Glomerular endothelial cell (primary cell): ENCODE data around the gene ANKRD1. TPM values are rescaled to one million over a fixed set of nuclear protein-coding genes. Genes with fewer than 3 reads are reported as not detected.

ENCODE experiments used
- DNase-seq: peaks from one replicate; pipeline ENCODE4 v3.0.0-alpha.2; 2011; ENCODE audit warnings: low read depth, low spot score; ENCODE audit errors: extremely low read depth
- total RNA-seq: library from RNA; depleted of rRNA; stranded (reverse); fragments of >200 nt; gene quantifications from 2 replicates; pipeline ENCODE4 v1.2.3, GENCODE V29; 2015

The ANKRD1 gene
- total RNA-seq, 1 donor from 2014 or later, result 436 TPM

DNA sequence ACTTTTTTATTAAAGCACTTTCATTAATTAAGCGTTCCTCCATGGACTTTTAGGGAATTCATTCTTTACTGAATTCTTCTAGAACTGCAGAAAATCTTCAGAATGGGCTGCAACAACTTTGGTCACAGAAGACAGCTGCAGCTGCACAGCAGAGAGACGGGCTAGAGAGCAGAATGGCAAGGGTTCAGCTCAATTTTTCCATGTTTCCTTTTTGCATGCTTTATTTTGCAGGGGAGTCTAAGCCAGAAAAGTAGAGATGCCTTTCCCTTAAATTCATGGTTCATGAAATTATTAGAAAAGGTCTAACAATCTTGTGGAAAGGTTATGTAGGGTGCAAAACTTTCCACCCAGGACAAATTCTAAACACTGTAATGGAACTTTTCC is 15.4 kb upstream of the ANKRD1 start:
- DNase-seq, result no peak

DNA sequence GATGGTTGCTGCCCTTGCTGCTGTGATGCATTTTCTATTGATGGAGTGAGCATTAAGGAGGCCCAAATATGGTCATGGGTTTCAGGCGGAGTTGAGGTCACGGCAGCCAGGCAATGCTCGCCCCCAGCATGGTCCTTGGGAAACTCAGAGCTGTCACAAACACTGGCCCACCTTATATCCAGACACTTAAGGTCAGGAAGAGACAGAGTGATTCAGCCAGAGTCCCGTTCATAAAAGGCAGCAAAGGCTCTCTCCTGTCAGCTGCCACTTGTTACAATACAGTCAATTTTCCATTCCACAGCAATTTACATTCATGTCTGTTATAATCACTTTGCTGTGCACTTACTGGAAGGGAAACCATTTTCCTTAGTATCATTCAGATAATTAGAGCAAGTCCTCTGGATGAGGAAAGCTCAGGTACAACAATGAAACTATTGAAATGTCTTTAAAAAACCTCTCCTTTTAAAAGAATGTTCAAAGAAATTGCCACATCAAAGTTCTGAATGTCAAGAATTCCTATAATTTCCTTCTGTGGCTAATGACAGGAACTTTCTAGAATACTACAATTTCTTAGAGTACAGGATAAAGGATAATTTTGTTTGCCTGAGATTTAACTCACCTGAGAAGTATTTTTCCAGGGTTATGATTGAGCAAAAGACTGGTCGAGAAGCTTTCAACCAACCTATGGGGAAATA is 14.8 kb upstream of the ANKRD1 start:
- no peak for DNase-seq

DNA sequence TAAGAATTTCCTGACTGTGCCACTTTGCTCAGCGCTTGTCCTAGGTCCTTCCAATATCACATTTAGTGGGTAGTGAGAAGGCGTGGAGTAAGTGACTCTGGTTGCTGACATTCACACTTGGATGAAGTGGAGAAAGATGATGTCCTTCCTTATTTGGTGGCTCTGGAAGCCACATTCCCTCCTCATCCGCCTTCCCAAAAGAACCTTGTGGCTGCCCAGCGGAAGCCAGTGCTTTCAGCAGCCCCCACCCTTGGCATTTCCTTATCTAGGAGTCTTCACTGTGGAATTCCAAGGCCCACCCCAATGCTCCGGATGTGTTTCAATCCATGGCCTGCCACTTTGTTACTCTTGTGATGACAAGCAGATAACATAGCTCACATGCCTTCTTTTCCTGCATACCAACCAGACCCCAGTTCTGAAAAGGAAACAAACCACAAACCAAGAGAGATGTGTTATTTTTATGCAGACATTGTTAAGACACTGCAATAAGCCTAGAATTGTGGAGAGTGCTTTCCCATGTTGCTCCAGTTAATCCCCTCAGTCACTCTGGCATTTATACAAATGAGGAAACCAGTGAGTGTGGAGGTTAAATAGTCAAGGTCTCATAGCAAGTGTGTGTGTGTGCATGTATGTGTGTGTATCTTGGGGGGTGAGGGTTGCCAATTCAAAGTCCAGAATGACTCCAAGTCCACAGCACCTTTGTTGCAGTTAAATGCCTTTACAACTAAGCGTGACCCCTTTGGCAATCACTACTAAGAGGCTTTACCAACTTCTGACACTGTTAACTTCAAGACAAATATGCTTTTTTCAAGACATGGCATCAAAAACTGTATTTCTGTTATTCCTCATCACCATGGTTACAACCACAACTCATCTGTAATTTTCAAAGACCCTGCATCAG is 10.3 kb upstream of the ANKRD1 start:
- peak; percentile 96 for DNase-seq

DNA sequence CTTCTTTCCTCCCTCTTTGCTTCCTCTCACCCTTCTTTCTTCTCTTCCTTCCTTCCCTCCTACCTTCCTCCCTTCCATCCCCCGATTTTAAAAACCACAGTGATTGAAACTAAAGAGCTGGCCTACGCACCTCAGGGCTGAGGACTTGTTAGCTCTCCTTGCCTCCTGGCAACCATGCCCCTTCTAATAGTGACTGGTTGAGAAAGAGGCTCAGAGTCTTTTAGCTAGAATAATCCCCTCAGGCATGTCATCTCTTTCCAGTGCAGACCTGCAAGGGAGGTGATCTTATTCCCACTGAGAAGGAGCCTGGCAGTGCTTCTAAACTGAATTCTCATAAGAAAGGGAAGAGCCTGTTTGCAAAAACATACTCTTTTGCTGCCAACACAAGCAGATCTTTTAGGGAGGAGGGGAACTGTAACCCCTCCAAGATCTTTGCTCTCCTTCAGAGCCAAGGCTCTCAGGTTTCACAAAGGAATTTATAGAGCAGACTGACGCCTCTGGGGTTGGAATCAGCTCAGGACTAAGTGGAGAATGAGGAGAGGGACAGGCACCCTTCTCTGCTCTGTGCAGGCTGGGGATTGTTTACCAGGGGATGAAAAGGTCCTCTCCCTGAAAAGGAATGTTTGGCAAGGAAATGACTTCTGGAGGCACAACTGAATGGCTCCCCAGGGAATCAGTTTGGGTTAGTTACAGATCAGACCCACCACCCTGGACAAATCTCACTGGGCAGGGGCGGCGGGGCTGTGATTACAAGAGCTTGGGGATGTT is 9.4 kb upstream of the ANKRD1 start:
- DNase-seq, result no peak

DNA sequence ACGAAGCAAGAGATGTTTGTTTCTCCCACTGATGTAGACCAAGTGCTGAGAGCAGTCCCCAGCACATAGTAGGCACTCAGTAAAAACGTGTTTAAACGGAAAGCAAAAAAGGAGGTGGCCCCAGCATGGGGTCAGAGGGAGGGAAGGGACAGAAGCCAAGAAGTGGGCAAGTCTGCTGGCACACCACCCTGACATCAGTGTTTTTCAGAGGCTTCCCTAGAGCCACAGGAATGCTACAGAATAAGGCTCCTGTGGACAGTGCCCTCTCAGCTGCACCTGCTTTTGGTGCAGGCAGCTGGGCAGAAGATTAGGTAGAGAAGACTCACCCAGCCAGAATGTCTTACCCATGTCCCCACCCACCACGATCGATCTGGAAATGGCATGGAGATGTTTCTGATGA is 8.3 kb upstream of the ANKRD1 start:
- no peak for DNase-seq

DNA sequence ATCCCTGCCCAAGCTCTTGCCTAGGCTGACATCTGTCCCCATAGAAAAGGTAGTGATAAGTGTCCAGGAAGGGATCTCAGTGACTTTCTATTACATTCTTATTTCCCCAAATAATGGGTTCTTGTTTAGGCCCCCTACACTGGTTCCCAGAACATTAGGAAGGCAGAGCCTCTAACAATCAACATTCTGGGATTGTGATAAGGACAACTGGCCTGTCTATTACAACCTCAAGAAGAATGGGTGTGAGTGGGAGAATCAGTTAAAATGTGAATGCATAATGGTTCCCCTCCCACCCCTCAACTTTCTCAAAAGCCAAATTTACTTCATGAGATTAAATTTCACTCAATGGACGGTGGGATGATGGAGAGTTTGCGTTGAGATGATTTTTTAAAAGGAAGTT is 6.4 kb upstream of the ANKRD1 start:
- DNase-seq, result no peak

DNA sequence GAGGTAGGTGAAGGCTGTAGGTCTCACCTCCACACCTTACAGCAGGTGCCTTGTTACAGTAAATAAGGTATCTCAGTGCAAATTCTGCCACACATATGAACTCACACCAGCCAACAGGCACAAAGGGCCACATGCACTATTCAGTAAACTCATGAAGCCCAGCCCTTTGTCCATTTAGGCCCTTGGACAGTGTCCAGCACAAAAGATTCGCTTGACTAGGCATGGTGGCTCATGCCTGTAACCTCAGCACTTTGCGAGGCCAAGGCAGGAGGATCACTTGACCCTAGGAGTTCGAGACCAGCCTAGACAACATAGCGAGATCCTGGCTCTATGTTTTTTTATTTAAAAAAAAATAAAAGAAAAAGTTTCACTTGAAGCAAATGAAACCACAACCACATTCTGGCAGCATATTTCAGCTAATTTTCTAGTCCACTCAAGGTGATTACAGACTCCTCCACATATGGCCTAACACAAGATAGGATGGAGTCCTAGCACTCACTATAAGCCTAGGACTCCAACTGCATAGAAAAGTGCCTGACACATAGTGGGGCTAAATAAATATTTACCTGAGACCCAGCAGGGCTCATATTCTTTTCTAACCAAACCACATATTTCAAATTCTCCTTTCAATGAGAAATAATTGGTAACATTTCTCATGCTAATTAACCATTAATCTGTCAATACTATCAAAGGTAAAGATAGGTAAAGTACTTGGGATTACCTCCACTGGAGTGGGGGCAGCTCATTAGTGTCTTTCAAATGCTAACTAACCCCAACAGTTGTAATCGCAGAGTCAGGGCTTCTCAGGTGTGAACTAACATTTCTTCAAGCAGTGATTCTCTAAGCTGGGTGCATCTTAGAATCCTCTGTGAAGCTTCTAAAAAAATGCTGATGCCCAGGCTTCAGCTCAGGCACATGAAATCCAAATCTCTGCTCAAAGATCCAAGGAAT is 4.5 kb upstream of the ANKRD1 start:
- no peak for DNase-seq

DNA sequence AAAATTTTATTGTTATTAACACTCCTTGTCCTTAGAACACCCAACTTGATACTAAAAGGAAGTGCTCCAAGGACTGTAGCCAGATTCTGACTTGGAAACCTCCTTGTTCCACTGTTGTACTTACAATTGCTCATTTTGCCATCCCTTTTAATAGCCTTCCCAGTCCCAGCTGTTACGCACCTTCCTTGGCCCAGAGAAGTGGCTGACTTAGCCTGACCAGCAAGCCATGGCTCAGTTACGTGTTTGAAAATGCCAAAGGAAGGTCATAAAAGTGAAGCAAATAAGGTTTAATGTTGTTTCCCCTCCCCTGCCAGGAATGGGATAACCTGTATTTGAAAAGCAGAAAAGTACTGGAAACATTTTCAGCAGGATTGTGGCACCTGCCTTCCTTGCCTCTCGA is 3.7 kb upstream of the ANKRD1 start:
- DNase-seq, result no peak

DNA sequence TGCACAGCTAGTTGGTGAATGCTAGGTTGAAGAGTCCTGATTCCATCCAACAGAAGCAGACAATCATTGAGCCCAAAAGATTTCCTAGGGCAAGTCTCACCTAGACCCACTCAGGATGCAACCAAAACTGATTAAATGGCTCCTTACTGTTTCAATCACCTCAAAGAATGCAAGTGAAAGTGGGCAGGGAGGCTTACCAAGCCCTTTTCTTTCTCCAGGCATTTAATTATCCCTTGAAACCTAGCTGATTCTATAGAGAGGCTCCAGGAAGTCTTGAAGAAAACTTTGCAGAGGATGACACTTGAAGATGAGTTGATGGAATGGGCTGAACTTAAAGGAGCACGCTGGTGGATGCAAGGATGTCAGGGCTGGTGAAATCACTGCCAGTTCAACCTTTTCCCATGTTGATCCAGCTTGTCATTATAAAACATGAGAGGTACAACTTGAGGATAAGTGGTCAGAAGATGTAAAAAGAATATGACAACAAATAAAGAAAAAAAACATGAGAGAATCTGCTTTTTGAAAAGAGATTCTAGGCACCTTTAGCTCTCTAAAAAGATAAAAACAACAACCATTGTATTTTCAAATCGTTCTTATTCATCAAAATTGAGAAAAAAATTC is 2.3 kb upstream of the ANKRD1 start:
- no peak for DNase-seq

DNA sequence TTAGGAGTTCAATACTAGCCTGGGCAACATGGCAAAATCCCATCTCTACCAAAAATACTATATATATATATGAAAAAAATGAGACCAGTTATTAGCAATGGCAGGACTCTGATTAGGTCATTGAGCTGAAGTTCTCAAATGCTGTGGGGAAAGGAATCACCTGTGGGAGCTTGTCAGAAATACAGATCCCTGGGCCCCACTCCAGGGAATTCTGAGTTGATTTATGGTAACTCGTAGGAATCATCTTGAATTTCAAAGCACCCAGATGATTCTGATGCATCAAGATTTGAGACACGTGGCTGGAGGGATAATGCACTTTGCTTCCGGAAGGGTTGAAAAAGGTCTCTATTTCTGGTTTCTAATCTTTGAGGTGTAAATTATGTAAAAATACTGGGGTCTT is 1.0 kb upstream of the ANKRD1 start:
- DNase-seq, result no peak

DNA sequence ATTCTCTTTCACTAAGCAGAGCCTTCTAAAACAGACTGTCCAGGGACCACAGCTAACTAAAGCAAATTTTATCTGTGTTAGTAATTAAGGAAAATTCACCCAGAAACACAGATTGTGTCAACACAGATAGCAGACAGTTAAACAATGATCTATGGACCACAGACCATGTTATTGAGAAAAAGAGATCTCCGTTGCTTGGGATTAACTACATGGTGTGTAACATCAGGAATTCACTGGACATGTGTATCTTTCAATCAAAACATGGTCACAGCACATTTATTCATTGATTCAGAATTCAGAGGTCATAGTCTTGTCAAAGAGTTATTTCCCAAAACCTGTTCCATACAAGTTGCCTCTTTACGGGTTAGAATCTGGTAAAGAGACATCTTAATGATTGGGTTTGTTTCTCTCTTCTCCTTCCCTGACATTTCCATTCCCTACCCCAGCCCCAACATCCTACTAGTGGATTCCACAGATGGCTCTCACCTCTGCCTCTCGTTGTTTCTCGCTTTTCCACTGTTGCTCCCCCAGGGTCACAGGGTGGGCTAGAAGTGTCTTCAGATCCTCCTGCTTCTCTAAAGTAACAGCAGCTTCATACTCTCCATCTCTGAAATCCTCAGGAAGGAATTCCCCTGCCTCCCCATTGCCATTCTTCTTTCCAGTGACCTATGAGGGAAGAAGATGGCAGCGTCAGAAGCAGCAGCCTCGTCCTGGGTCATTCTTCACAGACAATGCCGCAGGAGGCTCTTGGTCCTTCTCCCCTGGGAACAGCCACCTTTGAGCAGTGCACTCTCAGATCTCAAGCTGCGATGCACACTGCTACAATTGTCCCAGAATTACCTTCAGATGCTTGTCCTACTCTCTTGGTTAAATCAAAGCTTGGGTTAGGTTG is 958 bp downstream of the ANKRD1 start:
- DNase-seq, result no peak

DNA sequence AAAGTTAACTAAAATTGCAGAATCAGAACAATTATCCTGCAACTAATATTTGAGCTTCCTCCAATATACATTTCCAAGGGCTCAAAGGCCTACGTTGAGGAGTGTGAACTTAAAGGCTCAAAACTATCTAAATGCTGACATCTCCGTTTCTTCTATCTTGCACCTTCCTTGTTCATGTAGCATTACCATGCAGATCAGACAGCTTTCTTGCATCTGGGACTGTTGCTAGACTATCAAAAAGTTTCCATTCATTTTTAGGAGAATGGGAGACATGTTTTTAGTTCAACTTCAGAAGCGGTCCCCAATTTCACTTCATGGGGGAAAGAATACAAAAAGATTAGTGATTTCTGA is 2.9 kb downstream of the ANKRD1 start:
- no peak for DNase-seq

DNA sequence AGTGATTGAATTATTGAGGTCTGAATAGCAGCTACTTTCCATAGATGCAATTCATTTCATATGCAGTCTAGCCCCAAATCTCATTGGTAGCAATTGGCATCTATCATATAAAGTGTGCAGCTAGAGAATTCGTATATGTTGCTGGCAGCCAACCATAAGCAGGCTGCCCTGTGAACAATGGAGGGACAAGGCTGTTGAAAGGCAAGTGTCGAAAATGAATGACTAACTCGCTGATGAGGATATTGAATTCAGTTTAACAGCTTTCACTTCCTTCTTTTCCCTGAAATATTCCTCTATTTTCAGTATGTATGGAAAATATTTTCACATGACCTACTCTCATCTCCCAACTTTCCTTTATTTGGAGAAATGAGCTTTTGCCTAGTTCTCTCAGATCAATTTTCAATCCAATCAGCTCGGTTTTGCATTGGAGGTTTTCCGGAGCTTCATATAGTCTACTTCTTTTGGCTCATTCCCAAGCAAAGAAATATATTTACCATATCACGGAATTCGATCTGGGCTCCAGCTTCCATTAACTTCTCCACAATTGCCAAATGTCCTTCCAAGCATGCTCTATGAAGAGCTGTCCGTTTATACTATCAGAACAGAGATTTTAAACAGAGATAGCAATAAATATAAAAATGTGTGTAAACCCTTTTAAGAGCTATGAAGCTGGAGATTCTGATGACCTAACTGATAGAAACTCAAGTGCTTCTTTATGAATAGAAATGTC is 3.5 kb downstream of the ANKRD1 start:
- no peak for DNase-seq

DNA sequence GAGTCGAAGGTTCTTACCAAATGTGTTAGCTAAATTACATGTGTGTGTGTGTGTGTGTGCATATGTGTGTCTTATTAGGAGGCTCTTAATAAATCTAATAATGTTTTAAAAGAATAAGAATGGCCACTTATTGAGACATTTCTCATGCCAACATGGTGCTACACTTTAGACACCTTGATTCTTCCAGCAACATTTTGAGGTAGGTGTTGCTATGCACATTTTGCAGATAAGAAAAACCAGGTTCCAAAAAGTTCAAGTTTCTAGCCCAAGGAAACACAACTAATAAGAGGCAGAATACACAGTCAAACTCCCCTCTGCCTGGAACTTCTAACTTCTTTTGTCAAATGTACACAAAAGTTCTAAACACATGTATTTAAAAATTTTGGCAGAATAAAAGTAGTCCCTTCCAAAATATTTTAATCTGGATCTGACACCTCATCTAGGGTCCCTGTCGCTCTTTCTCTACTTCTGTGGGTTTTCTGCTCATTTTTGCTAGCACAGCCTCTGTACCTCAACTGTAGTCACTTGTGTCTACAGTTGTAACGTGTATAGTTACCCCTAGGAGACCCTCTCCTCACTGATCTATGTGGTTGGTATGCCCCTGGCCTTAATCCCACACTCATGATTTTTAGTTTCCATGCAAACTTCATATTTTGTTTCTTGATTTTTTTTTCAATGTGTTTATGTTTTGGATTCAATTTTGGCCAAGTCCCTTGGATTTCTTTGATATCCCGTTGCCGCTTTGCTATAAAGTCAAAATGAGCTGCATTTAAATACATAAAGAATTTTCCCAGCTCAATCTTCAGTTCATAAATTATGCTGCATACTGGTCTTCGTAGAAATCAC is 4.3 kb downstream of the ANKRD1 start:
- no peak for DNase-seq

DNA sequence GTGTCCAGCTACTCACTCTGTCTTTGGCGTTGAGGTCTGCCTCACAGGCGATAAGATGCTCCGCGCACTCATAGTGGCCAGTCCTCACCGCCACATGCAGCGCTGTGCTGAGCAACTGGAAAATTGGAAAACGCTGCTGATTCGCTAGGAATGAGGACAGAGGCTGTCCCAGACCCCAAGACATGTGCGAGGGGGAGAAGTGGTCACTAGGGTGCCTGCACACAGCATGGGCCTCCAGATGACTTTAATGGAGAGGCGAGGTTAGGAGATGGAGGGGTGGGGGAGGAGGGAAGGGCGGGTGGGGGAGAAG is 5.2 kb downstream of the ANKRD1 start:
- no peak for DNase-seq

DNA sequence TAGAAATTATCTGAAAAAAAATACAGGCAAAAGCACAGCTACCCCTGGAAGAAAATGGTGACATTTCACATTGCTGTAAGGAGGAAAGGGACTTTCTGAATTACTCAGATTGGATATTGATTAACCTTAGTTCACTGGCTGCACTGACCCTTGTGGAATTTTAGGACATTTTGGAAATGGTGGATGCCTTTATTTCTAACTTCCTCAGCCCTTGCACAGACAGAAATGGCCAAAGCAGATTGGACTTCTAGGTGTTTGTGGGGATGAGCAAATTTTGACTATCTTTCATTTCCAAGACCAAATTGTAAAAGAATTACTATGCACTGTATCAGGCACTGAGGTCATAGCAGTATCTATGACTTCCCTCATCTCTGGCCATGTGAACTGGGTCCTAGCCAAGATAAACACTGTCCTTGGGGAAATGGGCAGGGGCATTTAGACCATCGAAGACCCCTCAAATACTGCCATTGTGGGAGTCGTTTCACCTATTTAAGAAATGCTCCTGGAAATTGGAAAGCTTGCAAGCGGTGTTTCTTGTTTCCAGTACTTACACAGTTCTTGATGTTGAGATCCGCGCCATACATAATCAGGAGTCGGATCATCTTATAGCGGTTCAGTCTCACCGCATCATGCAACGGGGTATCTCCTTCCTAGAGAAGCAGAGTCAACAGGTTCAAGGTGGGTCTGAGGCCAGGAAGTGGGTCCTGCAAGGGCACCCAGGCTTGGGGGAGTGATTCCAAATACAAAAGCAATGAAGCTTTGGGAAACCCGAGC is 5.7 kb downstream of the ANKRD1 start:
- DNase-seq, result no peak
